ENCODE measurements around the gene GP2.
"Not testable (repeated sequence)": the region's sequence is repeated elsewhere in the genome, so short reads cannot be mapped to it uniquely, and the experiment has no call there.

The GP2 gene

DNA sequence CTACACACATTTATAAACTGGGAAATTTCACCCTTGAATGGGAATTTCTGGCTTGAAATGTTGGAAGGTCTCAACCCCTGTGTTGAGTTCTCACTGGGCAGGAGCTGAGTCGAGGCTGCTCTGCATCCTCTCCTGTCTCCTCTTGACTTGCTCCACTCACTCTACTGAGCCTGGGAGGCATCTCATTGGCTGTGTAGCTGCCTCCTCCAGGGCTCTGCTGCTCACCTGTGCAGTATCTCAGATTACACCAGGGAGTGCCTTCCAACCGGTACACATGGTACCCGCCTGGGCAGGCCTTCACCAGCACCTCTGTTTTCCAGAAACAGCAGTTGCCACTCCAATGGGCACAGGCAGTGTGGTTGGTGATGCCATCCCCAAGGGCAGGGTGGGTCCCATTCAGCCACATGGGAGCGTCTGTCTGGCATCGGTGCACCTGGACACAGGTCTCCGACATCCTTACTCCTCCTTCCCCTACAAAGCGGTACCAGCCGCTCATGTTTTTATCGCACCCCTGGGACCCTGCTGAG is 3.7 kb downstream of the GP2 start:
- DNase-seq = no peak

DNA sequence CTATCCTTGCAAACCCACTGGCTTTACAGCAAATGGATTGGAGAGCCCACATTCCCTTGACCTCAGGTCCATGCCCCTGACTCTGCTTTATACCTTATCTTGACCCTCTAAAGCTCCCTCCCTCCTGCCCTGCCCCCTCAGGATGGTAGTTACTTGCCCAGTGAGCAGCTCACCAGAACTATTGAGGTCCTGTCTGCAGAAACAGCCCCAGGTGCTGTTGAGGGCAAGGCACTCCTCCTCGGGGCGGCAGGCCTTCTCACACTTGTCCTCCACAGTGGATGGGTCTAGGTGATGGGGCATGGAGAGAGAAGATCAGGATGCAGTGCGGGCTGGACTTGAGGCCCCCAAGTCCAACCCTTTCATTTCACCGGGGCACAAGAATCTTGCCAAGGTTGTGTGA is 4.6 kb downstream of the GP2 start:
- no peak for DNase-seq

DNA sequence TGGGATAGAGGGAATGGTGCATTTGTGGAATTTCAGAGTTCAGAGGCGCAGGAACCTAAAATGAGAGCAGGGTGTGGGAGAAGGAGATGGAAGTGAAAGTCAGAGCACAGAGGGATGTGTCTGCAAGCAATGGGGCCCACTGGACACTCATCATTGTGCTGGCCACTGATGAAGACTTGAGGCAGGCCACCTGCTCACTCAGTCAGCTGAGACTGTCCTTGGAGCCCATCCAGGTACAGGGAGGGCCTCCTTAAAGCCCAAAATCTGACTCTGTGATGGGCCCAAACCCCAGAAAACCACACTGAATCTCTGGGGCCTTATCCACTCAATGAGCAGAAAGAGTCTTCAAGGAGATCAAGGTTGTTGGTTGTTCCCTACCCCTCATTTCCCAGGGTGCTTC is 5.6 kb downstream of the GP2 start:
- no peak for DNase-seq

DNA sequence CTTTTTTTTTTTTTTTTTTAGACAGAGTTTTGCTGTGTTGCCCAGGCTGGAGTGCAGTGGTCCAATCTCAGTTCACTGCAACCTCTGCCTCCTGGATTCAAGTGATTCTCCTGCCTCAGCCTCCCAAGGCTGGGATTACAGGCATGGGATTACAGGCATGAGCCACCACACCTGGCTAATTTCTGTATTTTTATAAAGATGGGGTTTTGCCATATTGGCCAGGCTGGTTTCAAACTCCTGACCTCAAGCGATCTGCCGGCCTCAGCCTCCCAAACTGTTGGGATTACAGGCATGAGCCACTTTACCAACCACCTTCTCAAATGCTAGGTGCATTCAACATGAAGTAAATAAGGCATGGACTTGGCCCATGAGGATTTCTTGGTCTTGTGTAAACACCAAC is 6.3 kb downstream of the GP2 start:
- DNase-seq = not testable (repeated sequence)

DNA sequence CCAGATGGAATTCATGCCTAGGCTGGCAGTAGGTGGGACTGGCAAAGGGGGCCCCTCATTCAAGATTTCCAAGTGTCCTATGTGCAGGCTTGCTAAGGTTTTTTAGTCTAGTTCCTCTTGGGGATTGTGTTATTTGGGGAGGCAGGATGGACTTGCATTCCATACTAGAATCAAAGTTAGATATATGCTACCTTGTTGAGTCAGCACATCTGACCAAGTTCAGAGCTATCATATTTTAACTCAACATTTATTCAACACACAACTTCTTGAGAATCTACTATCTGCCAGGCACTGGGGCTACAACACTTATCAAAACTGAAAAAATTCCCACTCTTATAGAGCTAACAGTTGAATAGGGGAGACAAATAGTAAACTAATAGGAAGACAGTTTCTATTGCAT is 6.7 kb downstream of the GP2 start:
- no peak for DNase-seq

DNA sequence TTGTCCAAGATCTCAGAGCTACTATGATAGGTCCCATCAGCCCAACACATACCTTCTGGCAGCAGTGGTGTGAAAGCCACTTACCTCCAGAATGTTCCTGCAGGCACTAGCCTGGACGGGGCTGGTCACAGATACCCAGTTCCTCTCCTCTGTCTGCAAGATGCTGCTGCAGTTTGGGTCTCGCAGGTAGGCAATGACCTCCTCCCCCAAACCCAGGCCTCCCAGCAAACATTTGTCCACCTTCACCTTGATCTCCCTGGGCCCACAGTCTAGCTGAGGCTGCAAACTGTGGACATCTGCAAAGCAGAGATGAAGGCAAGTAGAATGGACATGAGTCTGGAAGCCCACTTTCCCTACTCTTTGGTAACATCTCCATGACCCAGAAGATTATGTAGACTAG is 7.1 kb downstream of the GP2 start:
- no peak for DNase-seq

DNA sequence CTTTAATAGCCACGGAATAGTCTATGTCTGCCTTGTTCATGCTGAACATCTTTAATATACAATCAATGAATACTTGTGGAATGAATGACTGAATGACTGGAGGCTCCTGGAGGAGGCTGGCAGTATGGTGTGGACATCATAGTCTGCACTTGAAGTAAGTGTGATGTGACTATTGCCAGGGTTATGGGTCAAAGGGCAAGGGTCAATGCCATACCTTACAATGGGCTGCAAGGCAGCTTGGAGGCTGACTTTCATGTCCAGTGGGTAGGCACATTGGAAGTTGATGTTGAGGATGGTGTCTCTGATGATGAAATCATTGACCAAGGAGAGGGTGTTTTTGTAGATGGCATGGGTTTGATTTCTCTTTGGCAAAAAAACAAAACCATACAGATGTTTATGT is 7.9 kb downstream of the GP2 start:
- DNase-seq = no peak

DNA sequence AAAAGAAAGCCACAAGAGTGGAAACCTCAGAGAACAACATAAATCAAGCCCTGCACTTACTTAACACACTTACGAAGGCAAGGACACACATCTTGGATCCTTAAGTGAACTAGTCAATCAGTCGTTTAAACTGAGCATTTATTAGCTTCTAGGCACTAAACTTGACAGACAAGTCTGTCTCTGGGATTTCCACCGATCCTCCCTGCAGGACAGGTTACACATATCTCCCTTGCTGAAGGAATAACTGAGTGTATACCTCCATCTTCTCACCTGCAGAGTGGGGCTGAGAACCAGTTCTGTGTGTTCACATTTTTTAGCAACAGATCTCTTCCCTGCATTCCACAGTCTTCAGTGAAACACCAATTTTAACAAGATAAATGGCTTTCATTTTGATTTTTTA is 8.9 kb downstream of the GP2 start:
- DNase-seq = no peak

DNA sequence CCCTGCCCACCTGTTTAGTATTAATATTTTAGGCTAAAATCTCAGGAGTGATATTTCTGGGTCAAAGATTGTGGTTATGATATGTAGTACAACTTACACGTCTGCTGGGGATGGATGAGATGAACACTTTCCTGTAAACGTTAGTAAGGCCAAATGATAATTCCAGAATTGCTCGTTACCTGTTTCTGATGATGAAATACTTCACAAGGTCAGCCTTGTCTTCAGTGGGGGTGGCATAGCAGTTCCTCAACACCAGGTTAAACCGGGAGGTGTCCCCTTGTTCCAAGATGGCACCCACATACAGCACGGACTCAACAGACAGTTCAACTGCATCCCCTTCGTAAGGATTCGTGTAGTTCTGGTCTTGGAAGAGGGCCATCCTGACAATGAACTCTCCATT is 9.3 kb downstream of the GP2 start:
- DNase-seq = no peak

DNA sequence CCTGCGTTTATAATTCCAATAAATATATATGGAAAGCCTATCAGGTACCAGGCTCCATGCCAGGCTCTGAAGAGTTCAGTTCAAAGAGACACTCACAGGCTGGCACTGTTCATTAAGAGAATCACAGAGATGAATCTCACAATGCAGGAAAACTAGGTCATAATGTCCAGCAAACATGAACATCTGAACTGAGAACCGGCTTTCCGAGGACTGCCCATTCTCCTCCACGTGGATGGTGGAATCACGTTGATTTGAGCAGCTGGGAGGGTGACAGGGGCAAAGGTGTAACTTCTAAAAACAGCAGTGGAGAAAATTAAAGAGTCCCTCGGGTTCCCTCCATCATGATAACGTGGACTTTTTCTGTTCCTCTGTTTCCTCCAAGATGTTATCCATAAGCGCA is 10.2 kb downstream of the GP2 start:
- DNase-seq = no peak

DNA sequence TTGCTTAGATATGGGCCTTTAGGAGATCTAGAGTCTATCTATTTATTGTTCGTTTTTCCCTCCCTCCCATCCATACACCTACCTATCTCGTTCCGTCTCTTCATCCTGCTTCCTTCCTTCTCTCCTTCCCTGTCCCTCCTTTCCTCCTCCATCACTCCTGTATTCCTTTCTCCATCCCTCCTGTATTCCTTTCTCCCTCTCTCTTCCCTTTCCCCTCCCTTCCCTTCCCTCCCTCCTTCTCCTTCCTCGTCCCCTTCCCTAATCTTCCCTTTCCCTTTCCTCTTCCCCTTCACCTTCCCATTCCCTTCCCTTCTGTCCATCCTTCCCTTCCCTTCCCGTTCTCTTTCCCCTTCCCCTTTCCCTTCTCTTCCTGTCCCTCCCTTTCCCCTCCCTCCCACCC is 10.6 kb downstream of the GP2 start:
- DNase-seq = no peak

DNA sequence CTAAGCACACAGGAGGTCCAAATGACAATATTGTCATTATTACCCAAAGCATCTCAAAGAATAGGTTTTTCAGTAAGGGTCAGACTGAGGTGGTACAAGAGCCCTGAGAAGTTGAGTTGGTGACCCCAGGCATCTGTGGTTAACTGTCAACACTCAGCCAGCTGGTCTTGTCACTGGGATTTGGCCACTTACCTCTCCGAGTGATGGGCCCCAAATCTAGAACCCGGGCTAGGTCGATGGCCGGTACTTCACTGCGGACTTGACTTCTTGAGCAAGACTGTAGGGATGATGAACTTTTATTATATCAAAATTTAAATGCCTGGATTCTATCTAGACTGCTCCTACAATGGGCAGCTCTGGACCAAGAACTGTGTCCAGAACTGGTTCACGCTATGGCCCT is 11.5 kb downstream of the GP2 start:
- DNase-seq = no peak

DNA sequence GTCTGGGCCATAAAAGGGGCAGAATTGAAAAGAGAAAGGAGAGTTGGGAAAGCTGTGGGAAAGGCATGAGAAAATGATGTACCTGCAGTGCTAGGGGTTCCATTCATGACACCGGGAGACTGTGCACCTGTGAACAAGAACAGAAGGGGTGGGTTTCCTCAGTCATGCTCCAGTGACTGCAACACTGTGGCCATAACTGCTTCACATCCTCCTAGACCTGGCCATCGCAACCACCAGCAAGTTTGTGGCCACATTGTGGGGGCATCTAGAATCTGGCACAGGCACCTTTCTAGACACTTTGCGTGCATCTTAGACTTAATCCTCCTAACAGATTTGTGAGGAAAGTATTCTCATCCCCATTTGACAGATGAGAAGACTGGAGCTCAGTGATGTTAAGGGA is 12.7 kb downstream of the GP2 start:
- no peak for DNase-seq

DNA sequence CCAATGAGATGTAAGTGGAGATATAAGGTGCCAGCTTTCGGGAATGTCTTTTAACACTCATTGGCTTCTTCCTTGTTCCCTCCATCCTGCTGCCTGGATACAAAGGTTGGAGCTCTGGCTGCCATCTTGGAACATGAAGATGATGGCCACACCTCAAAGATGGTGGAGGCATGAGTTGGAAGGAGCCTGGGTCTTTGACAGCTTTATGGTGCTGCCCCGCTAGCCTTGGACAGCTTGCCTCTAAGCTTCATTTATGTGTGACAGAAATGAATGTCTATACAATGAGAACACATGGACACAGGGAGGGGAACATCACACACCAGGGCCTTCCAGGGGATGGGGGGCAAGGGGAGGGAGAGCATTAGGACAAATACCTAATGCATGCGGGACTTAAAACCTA is 13.6 kb downstream of the GP2 start:
- DNase-seq = no peak

DNA sequence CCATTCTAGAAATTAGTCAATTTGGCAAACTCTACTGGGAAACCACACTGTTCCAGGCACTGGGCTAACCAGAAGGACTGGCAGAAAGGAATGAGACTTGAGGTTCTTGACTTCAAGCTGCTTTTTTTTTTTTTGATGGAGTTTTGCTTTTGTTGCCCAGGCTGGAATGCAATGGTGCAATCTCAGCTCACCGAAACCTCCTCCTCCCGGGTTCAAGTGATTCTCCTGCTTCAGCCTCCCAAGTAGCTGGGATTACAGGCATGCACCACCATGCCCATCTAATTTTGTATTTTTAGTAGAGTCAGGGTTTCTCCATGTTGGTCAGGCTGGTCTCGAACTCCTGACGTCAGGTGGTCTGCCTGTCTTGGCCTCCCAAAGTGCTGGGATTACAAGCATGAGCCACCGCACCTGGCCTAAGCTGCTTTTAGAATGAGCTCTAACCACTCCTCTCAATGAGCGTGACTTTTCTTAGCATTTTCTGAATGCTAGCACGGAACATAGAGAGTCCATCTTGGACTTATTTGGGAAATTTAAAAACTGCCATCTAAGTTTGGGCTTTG is 14.7 kb downstream of the GP2 start:
- not testable (repeated sequence) for DNase-seq

DNA sequence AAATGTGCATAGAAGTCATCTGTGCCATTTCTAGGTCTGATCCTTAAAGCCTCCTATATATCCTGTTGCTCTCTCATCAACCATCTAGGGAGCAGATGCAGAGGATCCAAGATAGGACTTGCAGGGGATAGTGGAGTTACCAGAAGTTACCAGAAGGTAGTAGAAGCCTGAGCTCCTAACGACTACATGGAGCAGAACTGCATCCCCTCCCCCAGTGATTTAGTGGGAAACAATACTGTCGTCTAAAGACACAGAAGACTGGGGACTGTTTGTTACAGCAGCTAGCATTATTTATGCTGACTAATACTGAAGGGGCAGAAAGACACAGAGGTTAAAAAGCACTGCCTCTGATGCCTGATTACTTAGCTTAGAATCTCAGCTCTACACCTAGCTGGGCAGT is 15.8 kb downstream of the GP2 start:
- no peak for DNase-seq

DNA sequence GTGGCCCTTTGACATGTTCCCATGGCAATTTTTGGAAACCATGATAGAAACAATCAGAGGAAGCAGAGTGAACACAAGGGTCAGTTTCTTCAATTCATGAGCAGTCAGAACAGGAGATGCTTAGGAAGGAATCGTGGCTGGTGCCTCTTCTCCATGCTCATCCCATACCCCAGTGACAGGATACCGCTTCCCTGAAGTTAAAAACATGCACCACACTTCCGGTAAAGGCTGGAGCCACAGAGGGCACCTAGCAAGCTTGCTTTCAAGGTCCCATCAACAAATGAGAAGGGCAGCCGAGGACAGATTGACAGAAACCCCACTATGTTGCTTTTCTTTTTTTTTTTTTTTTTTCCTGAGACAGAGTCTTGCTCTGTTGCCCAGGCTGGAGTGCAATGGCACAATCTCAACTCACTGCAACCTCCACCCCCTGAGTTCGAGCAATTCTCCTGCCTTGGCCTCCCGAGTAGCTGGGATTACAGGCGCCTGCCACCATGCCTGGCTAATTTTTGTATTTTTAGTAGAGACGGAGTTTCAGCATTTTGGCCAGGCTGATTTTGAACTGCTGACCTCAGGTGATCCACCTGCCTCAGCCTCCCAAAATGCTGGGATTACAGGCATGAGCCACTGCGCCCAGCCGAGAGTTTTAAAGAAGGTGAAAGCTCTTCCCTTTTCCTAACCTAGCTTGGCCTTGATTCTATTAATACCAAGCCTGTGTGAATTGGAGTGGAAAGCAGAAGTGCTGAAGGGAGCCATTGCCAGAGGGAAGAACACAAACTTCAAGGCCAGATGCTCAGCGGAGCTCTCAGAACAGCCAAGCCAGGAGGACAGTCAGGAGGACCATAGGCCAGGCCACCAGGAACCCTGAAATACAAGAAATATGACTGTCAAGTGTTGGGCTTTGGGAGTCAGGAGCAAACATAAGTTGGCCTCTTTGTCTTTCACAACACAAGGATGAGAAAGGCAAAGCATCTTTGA is 16.6 kb downstream of the GP2 start:
- no peak for DNase-seq

DNA sequence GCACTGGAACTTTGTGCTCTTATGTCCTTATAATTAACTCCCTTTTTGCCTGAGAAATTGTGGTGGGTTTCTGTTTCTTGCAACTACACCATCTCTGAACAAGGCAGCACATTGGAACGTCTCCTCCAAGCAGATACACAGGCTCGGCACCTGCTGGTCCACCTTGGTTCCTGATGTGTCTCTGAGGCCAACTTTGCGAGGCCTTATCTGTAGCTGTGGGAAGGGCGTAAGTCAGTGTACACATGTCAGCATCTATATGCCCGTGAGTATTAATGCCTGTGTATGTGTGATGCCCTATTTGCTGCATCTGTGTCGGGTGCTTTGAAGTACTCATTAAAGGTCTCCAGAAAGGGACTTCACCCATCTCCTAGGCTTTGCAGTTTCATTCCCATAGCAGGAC is 17.5 kb downstream of the GP2 start:
- no peak for DNase-seq

DNA sequence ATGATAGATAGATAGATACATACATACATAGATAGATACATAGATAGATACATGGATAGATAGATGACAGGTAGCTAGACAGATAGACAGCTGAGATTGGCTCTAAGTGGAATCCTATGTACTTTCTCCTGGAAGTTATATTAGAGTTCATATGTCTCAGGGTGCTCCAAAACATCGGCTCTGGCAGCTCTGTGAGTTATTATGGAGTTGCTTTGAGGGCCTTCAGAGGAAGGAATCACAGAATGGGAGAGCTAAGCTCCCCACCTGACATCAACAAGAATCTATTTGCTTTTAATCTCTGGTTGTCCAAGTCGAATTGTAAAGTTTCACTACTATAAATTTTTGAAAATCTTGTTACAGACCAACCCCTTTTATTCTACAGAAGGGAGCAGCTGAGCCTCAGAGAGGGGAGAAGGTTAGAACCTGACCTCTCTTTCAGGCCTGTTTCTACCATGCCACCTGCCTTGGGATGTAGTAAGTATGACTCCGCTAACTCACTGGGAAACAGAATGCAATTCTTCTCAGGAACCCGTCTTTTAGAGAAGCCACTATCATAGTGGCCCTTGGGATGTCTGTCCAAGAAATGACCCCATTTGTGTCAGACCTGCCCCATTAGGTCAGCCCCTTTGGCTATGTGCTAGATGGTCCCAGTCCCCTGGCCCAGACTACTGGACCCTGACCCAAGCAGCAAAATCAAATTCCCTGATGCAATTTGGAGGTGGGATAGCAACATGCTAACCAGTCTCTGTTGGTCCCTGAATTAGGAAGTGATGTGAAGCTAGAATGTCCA is 18.3 kb downstream of the GP2 start:
- DNase-seq = no peak

DNA sequence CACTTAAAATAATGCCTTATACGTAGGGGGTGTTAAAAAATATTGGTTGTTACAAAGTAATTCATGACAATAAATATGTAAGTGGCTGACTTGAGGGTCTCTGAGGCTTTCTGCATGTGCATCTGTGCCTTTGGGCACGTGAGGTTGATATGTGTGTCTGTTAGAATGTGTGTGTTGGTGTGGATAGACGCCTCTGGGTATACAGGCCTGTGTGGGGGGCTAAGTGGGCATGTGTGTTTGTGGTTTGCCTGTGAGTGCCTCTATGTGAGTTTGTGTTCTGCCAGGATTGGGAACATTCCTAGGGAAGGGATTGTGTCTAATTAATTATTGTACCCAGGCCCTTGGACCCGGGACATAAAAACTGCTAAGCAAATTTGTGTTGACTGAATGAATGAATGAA is 19.0 kb downstream of the GP2 start:
- DNase-seq = no peak

DNA sequence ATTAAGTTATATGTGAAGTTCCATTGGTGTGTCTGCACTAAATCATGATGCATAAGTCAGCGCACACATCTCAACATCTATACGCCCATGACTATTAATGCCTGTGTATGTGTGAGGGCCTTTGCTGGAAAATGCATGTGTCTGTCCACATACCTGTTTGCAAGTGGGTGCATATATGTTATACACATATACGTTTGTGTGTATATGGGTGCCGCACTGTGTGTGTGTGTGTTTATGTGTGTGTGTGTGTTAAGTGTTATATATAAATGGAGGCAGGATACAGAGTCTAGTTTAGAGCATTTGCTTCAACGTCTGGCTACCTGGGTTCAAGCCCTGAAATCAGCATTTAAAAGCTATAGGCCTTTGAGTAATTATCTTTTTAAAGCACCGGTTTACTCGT is 19.5 kb downstream of the GP2 start:
- no peak for DNase-seq

DNA sequence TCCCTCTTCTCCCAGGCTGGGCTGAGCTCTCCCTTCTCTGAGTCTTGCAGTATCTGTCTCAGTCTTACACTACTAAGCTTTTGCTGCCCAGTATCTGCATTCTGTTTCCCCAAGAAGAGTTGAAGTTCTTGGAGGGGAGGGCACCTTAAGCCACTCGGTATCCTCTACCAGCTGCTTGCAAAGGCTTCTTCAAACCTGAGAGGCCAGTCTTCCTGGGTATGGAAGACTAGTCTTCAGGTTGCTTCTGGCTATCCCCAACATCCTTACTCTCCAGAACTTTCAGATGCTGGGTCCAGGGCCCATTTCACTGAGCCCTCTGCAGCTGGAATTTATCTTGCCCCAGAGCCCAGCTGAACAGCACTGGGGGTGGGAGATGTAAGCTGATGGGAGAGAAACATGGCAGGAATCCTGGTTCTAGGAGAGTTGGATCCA is 20.1 kb downstream of the GP2 start:
- DNase-seq = no peak

DNA sequence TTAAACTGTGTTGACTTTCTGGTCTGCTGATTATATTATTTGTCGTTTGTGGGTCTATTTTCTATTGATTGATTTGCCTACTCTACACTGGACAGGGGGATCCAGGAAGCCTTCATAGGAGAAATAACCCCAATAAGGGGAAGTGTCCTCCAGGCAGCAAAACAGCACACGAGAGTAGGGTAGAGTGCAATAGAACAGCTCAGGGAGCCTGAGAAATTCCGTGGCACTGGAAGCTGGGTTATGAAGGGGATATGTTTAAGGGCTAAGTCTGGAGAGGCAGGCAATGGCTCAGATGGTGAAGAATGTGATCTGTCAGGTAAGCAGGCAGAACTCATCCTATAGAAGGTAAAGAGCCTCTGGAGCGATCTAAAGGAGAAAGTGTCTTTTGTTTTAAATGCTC is 20.9 kb downstream of the GP2 start:
- no peak for DNase-seq

DNA sequence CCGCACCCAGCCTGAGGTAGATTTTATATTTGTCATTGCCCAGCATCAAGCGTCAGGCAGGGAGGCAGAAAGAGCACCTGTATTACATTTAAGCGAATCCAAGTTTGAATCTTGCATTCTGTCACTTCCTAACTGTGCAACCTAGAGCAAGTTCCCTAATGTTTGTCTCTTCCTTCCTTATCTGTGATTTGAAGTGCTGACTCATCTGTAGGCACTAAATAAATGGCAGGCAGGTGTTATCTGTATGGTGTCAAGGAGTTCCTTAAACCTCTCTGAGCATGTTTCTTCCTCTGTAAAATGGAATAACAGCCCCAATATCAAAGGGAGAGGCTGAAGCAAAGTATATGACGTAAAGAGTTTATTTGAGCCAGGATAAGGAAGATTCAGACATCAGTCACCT is 24.3 kb downstream of the GP2 start:
- no peak for DNase-seq

All from activated CD4-positive, alpha-beta T cell treated with anti-CD3 and anti-CD28 coated beads, Interleukin-2, amount 50 U/mL, for 4 hours (primary cell).